ENCODE measurements around the gene PTPN18.

PTPN18 gene

GRCh38 chr2:130358420-130359350 is 2.8 kb downstream of the PTPN18 start:
- FAIRE-seq: no peak

GRCh38 chr2:130359466-130359865 is 3.6 kb downstream of the PTPN18 start:
- FAIRE-seq (no peak), DNase-seq (ENCODE audit: extremely low spot score, insufficient read length, low read depth) (no peak)

More at GRCh38 chr2:130358420-130359350, 2.8 kb downstream of the PTPN18 start:
- no peak for DNase-seq (ENCODE audit: extremely low spot score, insufficient read length, low read depth)

GRCh38 chr2:130363479-130363878 is 7.6 kb downstream of the PTPN18 start:
- DNase-seq (ENCODE audit: extremely low spot score, insufficient read length, low read depth) (no peak), FAIRE-seq (no peak)

GRCh38 chr2:130365075-130365474 is 9.2 kb downstream of the PTPN18 start:
- no peak for DNase-seq (ENCODE audit: extremely low spot score, insufficient read length, low read depth)
- FAIRE-seq: no peak

GRCh38 chr2:130365963-130366362 is 10.1 kb downstream of the PTPN18 start:
- FAIRE-seq: no peak

GRCh38 chr2:130366720-130367119 is 10.9 kb downstream of the PTPN18 start:
- no peak for FAIRE-seq

More at GRCh38 chr2:130365963-130366362, 10.1 kb downstream of the PTPN18 start:
- DNase-seq (ENCODE audit: extremely low spot score, insufficient read length, low read depth): no peak

GRCh38 chr2:130368786-130369185 is 12.9 kb downstream of the PTPN18 start:
- DNase-seq (ENCODE audit: extremely low spot score, insufficient read length, low read depth) (no peak), FAIRE-seq (no peak)

More at GRCh38 chr2:130366720-130367119, 10.9 kb downstream of the PTPN18 start:
- no peak for DNase-seq (ENCODE audit: extremely low spot score, insufficient read length, low read depth)

- no peak for DNase-seq (ENCODE audit: extremely low spot score, insufficient read length, low read depth)
- FAIRE-seq: no peak
These were observed 13.6 kb downstream of the PTPN18 start for GRCh38 chr2:130369311-130369964.

GRCh38 chr2:130369965-130370341 is 14.1 kb downstream of the PTPN18 start:
- no peak for DNase-seq (ENCODE audit: extremely low spot score, insufficient read length, low read depth)
- FAIRE-seq: no peak

GRCh38 chr2:130370490-130370889 is 14.6 kb downstream of the PTPN18 start:
- no peak for FAIRE-seq

GRCh38 chr2:130371723-130372054 is 15.8 kb downstream of the PTPN18 start:
- FAIRE-seq (peak; percentile 12), DNase-seq (ENCODE audit: extremely low spot score, insufficient read length, low read depth) (no peak)

More at GRCh38 chr2:130370490-130370889, 14.6 kb downstream of the PTPN18 start:
- no peak for DNase-seq (ENCODE audit: extremely low spot score, insufficient read length, low read depth)

- FAIRE-seq: peak; percentile 89
- peak; percentile 71 for DNase-seq (ENCODE audit: extremely low spot score, insufficient read length, low read depth)
These were observed 16.4 kb downstream of the PTPN18 start for GRCh38 chr2:130372055-130372832.

- DNase-seq (ENCODE audit: extremely low spot score, insufficient read length, low read depth) (no peak), FAIRE-seq (no peak)
These were observed 17.3 kb downstream of the PTPN18 start for GRCh38 chr2:130372833-130373807.

GRCh38 chr2:130373808-130374365 is 18.0 kb downstream of the PTPN18 start:
- FAIRE-seq (no peak), DNase-seq (ENCODE audit: extremely low spot score, insufficient read length, low read depth) (no peak)

- FAIRE-seq: no peak
- no peak for DNase-seq (ENCODE audit: extremely low spot score, insufficient read length, low read depth)
These were observed 18.9 kb downstream of the PTPN18 start for GRCh38 chr2:130374587-130375290.

GRCh38 chr2:130375291-130376266 is 19.7 kb downstream of the PTPN18 start:
- no peak for FAIRE-seq
- DNase-seq (ENCODE audit: extremely low spot score, insufficient read length, low read depth): no peak
